ENCODE data around the gene CTNND1. TPM values are rescaled to one million over a fixed set of nuclear protein-coding genes. Genes with fewer than 3 reads are reported as not detected.
"Not testable (repeated sequence)": the region's sequence is repeated elsewhere in the genome, so short reads cannot be mapped to it uniquely, and the experiment has no call there.

The CTNND1 gene, protein sequence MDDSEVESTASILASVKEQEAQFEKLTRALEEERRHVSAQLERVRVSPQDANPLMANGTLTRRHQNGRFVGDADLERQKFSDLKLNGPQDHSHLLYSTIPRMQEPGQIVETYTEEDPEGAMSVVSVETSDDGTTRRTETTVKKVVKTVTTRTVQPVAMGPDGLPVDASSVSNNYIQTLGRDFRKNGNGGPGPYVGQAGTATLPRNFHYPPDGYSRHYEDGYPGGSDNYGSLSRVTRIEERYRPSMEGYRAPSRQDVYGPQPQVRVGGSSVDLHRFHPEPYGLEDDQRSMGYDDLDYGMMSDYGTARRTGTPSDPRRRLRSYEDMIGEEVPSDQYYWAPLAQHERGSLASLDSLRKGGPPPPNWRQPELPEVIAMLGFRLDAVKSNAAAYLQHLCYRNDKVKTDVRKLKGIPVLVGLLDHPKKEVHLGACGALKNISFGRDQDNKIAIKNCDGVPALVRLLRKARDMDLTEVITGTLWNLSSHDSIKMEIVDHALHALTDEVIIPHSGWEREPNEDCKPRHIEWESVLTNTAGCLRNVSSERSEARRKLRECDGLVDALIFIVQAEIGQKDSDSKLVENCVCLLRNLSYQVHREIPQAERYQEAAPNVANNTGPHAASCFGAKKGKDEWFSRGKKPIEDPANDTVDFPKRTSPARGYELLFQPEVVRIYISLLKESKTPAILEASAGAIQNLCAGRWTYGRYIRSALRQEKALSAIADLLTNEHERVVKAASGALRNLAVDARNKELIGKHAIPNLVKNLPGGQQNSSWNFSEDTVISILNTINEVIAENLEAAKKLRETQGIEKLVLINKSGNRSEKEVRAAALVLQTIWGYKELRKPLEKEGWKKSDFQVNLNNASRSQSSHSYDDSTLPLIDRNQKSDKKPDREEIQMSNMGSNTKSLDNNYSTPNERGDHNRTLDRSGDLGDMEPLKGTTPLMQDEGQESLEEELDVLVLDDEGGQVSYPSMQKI
- polyA plus RNA-seq, result 100 to 1,000 TPM in 1 of 2 donors, 10 to 100 TPM in 1; 89.7 to 125 TPM

DNA sequence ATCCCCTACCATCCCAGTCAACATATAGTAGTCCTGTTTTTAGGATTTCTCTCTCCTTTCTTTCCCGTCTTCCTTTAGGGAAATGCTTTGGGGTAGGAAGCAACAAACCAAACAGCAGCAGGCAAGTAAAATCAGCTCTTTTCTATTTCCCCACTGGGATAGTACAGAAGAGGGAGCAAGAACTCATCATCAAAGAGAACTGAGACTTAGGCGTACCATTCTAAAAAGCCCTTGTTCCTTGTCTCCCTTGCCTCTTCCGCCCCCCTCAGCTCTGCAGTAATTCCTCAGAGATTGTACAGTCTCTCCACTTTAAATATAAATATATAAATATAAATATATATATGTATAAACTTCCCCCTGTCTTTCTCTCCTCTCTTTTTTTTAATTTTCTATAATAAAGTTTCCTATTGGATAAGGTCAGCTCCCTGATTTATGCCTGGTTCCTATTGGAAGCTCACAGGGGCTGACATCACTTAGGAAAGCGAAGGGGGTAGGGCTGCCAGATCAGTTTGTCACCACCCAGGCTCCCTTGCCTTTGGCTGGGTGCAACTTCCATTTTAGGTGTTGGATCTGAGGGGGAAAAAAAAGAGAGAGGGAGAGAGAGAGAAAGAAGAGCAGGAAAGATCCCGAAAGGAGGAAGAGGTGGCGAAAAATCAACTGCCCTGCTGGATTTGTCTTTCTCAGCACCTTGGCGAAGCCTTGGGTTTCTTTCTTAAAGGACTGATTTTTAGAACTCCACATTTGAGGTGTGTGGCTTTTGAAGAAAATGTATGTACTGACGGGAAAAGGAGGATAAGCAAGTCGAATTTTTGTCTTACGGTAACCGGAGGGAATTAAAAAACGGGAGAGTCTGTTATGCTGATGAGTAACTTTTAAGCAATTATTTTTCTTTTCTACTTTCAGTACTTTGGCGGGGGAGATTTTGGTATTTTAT, at the start of gene CTNND1:
TSS of gene CTNND1 (plus strand) at position 502 of the 934 bp plus-strand sequence. CDS start 29,677 bp downstream, outside the sequence.
- Histone ChIP-seq H3K27me3 (ENCODE audit: control insufficient read depth in 1 of 2, insufficient read depth in 2 of 2, low read length in 2 of 2) (no peaks in the 10 kb centered on the region), H3K4me1 (ENCODE audit: control insufficient read depth in 2 of 2, insufficient read depth in 2 of 2, low read length in 1 of 2) (peaks cover 0 to 3% of the 10 kb centered on the region in 2 donors), H3K36me3 (ENCODE audit: control insufficient read depth in 2 of 2, insufficient read depth in 2 of 2, low read length in 1 of 2) (no peaks in the 10 kb centered on the region), H3K4me3 (ENCODE audit: low read depth in 1 of 2, low read length in 2 of 2) (peak within 1 kb of the TSS; percentile 70 to 96), H3K27ac (ENCODE audit: low read depth in 2 of 2, low read length in 1 of 2) (peak within 1 kb of the TSS; percentile 96 to 100), H3K9me3 (ENCODE audit: control insufficient read depth in 2 of 2, insufficient read depth in 1 of 2, low read depth in 1 of 2, low read length in 1 of 2) (no peaks in the 10 kb centered on the region)
- 14% methylated on average over 13 of the region's 13 CpGs for WGBS, 2 donors

DNA sequence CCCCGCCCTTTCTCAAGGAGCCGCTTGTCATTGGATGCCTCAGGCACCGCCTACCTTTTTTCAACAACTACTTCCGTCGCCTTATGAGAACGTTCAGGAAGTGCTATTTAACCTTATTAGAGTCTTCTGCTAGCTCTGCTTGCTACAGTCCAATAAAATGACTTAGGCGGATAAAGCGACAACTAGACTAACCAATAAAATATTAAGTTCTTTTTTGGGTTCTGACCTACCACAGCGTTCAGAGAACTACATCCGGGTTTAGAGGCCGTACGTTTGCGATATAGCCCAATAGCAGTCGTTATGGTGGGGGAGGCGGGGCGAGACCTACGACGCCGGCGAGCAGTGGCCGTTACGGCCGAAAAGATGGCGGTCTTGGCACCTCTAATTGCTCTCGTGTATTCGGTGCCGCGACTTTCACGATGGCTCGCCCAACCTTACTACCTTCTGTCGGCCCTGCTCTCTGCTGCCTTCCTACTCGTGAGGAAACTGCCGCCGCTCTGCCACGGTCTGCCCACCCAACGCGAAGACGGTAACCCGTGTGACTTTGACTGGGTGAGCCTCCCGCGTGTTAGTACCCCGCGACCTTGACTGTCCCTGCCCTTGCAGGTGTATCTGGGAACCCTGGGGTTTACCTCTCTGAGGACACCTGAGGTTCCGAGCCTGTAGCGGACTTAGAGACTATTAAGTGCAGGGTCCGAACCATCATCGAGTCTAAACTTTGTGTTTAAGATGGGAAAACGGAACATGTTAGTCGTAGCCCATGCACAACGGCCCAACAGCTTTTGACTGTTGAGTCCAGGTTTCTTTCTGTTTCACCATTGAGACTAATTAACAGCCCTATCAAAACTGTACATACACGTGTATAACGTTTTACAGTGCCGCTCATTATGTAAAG, 49.1 kb upstream of the CTNND1 start, which contains the start of gene TMX2:
TSS of gene TMX2 (plus strand) at position 338 of the 895 bp plus-strand sequence. CDS start at position 364, 26 bp downstream.
- Histone ChIP-seq H3K9me3 (ENCODE audit: control insufficient read depth in 2 of 2, insufficient read depth in 1 of 2, low read depth in 1 of 2, low read length in 1 of 2) (no peaks in the 10 kb centered on the region), H3K27me3 (ENCODE audit: control insufficient read depth in 1 of 2, insufficient read depth in 2 of 2, low read length in 2 of 2) (no peaks in the 10 kb centered on the region), H3K27ac (ENCODE audit: low read depth in 2 of 2, low read length in 1 of 2) (peak within 1 kb of the TSS; percentile 97 to 99), H3K36me3 (ENCODE audit: control insufficient read depth in 2 of 2, insufficient read depth in 2 of 2, low read length in 1 of 2) (no peaks in the 10 kb centered on the region), H3K4me1 (ENCODE audit: control insufficient read depth in 2 of 2, insufficient read depth in 2 of 2, low read length in 1 of 2) (peaks cover 0 to 6% of the 10 kb centered on the region in 2 donors), H3K4me3 (ENCODE audit: low read depth in 1 of 2, low read length in 2 of 2) (peak within 1 kb of the TSS; percentile 100)
- WGBS, 2 donors, result 0% methylated on average over 53 of the region's 53 CpGs

DNA sequence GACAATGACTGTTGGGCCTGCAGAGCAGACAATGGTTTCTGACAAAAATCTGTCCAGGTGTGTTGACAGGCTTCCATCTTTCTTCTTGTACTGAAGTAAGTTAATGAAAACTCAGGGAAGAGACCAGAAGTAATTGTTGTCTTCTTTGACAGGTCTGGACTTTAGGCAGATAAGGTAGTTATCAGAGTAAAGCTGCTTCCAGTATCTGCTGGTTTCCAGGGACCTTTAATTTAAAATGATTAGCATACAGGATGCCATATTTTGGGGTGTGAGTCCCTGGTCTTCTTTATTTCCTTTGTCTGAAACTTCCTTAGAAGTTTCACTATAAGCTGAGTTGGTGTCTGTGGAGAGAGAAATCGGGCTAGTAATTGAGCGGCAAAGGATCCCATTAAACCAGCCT, 47.8 kb upstream of the CTNND1 start:
- Histone ChIP-seq H3K27ac (ENCODE audit: low read depth in 2 of 2, low read length in 1 of 2) (no peak overlapping the region), H3K36me3 (ENCODE audit: control insufficient read depth in 2 of 2, insufficient read depth in 2 of 2, low read length in 1 of 2) (no peaks in the 10 kb centered on the region), H3K27me3 (ENCODE audit: control insufficient read depth in 1 of 2, insufficient read depth in 2 of 2, low read length in 2 of 2) (no peaks in the 10 kb centered on the region), H3K4me3 (ENCODE audit: low read depth in 1 of 2, low read length in 2 of 2) (peak overlapping the region; percentile 100), H3K9me3 (ENCODE audit: control insufficient read depth in 2 of 2, insufficient read depth in 1 of 2, low read depth in 1 of 2, low read length in 1 of 2) (no peaks in the 10 kb centered on the region), H3K4me1 (ENCODE audit: control insufficient read depth in 2 of 2, insufficient read depth in 2 of 2, low read length in 1 of 2) (peaks cover 0 to 6% of the 10 kb centered on the region in 2 donors)
- 92% methylated on average over 2 of the region's 2 CpGs for WGBS, 2 donors

DNA sequence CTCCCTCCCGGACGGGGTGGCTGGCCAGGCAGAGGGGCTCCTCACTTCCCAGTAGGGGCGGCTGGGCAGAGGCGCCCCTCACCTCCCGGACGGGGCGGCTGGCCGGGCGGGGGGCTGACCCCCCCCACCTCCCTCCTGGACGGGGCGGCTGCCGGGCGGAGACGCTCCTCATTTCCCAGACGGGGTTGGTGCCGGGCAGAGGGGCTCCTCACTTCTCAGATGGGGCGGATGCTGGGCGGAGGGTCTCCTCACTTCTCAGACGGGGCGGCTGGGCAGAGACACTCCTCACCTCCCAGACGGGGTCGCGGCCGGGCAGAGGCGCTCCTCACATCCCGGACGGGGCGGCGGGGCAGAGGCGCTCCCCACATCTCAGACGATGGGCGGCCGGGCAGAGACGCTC, 44.9 kb upstream of the CTNND1 start:
- not testable (repeated sequence) for H3K27ac ChIP-seq (ENCODE audit: low read depth in 2 of 2, low read length in 1 of 2); H3K4me1 ChIP-seq (ENCODE audit: control insufficient read depth in 2 of 2, insufficient read depth in 2 of 2, low read length in 1 of 2); H3K9me3 ChIP-seq (ENCODE audit: control insufficient read depth in 2 of 2, insufficient read depth in 1 of 2, low read depth in 1 of 2, low read length in 1 of 2); H3K27me3 ChIP-seq (ENCODE audit: control insufficient read depth in 1 of 2, insufficient read depth in 2 of 2, low read length in 2 of 2); H3K4me3 ChIP-seq (ENCODE audit: low read depth in 1 of 2, low read length in 2 of 2); H3K36me3 ChIP-seq (ENCODE audit: control insufficient read depth in 2 of 2, insufficient read depth in 2 of 2, low read length in 1 of 2)
- 94 to 100% methylated on average over 15 to 30 of the region's 34 CpGs for WGBS, 2 donors

DNA sequence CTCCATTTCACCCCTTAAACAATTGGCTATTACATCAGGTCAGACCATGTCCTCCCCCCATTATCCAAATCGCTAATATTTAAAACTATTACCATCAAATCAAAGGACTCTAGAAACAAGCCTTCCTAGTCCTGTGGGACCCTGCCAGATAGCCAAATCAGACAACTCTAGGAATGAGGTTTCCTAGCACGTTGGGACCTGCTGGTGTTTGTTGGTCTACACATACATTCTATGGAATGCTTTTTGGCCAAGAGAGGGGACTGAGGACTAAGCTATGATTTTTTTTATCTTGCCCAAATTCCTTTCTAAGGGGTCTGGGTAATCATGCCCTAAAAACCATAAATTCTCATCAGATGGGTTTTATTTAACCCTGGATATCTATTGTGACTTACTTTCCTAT, 34.4 kb upstream of the CTNND1 start:
- Histone ChIP-seq H3K27me3 (ENCODE audit: control insufficient read depth in 1 of 2, insufficient read depth in 2 of 2, low read length in 2 of 2) (no peaks in the 10 kb centered on the region), H3K4me1 (ENCODE audit: control insufficient read depth in 2 of 2, insufficient read depth in 2 of 2, low read length in 1 of 2) (no peaks in the 10 kb centered on the region), H3K9me3 (ENCODE audit: control insufficient read depth in 2 of 2, insufficient read depth in 1 of 2, low read depth in 1 of 2, low read length in 1 of 2) (no peaks in the 10 kb centered on the region), H3K27ac (ENCODE audit: low read depth in 2 of 2, low read length in 1 of 2) (no peak overlapping the region), H3K4me3 (ENCODE audit: low read depth in 1 of 2, low read length in 2 of 2) (no peak overlapping the region), H3K36me3 (ENCODE audit: control insufficient read depth in 2 of 2, insufficient read depth in 2 of 2, low read length in 1 of 2) (no peaks in the 10 kb centered on the region)
- WGBS, 2 donors, result 45 to 66% methylated on average over 2 of the region's 2 CpGs

DNA sequence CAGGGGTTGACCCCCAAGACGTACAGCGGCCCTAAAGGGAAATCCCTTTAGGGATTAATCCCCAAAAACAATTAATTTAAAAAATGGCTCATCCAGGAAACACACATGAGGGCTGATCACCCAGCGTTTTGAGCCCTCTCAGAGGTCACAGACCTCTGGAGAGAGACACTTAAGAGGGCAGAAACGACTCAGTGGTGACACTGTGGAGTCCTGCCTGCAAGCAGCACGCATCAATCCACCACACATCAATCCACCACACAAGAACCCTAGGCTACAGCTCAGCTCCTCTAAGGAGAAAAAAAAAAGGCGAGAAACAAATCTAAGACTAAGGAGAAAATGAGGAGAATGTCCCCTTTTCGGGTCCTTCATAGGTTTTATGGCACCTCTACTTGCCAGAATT, 32.8 kb upstream of the CTNND1 start:
- Histone ChIP-seq H3K4me3 (ENCODE audit: low read depth in 1 of 2, low read length in 2 of 2) (no peak overlapping the region), H3K27ac (ENCODE audit: low read depth in 2 of 2, low read length in 1 of 2) (no peak overlapping the region), H3K27me3 (ENCODE audit: control insufficient read depth in 1 of 2, insufficient read depth in 2 of 2, low read length in 2 of 2) (no peaks in the 10 kb centered on the region), H3K36me3 (ENCODE audit: control insufficient read depth in 2 of 2, insufficient read depth in 2 of 2, low read length in 1 of 2) (no peaks in the 10 kb centered on the region), H3K4me1 (ENCODE audit: control insufficient read depth in 2 of 2, insufficient read depth in 2 of 2, low read length in 1 of 2) (no peaks in the 10 kb centered on the region), H3K9me3 (ENCODE audit: control insufficient read depth in 2 of 2, insufficient read depth in 1 of 2, low read depth in 1 of 2, low read length in 1 of 2) (no peaks in the 10 kb centered on the region)
- 78 to 79% methylated on average over 7 of the region's 7 CpGs for WGBS, 2 donors

DNA sequence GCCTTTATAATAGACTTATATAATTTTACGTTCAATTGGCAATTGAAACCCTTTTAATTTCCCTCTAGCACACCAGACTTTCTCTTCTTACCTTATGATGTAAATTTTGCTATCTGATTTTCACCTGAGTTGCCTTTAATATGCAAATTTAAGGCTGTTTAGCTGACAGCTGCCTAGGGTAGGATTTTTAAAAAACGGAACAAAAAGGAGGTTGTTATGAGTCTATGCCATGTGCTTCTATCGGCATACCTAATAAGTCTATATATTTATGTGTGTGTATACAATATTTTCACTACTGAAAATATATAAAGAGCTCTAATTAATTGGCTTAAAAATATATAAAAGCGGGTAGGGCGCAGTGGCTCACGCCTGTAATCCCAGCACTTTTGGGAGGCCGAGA, 32.1 kb upstream of the CTNND1 start:
- Histone ChIP-seq H3K36me3 (ENCODE audit: control insufficient read depth in 2 of 2, insufficient read depth in 2 of 2, low read length in 1 of 2) (no peaks in the 10 kb centered on the region), H3K27me3 (ENCODE audit: control insufficient read depth in 1 of 2, insufficient read depth in 2 of 2, low read length in 2 of 2) (no peaks in the 10 kb centered on the region), H3K27ac (ENCODE audit: low read depth in 2 of 2, low read length in 1 of 2) (no peak overlapping the region), H3K4me1 (ENCODE audit: control insufficient read depth in 2 of 2, insufficient read depth in 2 of 2, low read length in 1 of 2) (no peaks in the 10 kb centered on the region), H3K4me3 (ENCODE audit: low read depth in 1 of 2, low read length in 2 of 2) (no peak overlapping the region), H3K9me3 (ENCODE audit: control insufficient read depth in 2 of 2, insufficient read depth in 1 of 2, low read depth in 1 of 2, low read length in 1 of 2) (no peaks in the 10 kb centered on the region)
- WGBS, 2 donors, result 93 to 96% methylated on average over 7 of the region's 7 CpGs

DNA sequence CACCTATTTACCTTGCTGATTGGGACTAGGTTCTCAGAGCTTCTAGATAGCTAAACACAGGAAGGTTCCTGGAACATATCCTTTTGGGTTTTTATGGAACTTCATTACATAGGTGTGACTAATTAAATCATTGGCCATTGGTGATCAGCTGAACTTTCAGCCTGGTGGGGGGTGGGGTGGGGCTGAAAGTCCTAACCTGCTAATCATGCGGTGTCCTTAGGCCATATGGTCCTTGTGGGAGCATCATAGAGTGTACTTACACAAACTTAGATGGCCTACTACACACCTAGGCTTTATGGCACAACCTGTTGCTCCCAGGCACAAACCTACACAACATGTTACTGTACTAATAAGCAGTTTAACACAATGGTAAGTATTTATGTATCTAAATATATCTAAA, 28.9 kb upstream of the CTNND1 start:
- Histone ChIP-seq H3K9me3 (ENCODE audit: control insufficient read depth in 2 of 2, insufficient read depth in 1 of 2, low read depth in 1 of 2, low read length in 1 of 2) (no peaks in the 10 kb centered on the region), H3K4me1 (ENCODE audit: control insufficient read depth in 2 of 2, insufficient read depth in 2 of 2, low read length in 1 of 2) (no peaks in the 10 kb centered on the region), H3K4me3 (ENCODE audit: low read depth in 1 of 2, low read length in 2 of 2) (no peak overlapping the region), H3K27me3 (ENCODE audit: control insufficient read depth in 1 of 2, insufficient read depth in 2 of 2, low read length in 2 of 2) (no peaks in the 10 kb centered on the region), H3K36me3 (ENCODE audit: control insufficient read depth in 2 of 2, insufficient read depth in 2 of 2, low read length in 1 of 2) (peaks cover 2% of the 10 kb centered on the region in 2 donors), H3K27ac (ENCODE audit: low read depth in 2 of 2, low read length in 1 of 2) (no peak overlapping the region)
- WGBS, 2 donors, result 93 to 96% methylated on average over 1 of the region's 1 CpG

Data from esophagus (tissue), 2 donors.